GM19397 (cell line): ENCODE results near the gene SLC45A3.
"Not testable (repeated sequence)": the region's sequence is repeated elsewhere in the genome, so short reads cannot be mapped to it uniquely, and the experiment has no call there.

ENCODE experiments used
- ATAC-seq: cut with Tn5 transposase; IDR thresholded peaks from one replicate; pipeline ENCODE4 v1.9.1; 2021; ENCODE audit warnings: mild to moderate bottlenecking, moderate library complexity; ENCODE audit not compliant: unreplicated experiment

The SLC45A3 gene, protein sequence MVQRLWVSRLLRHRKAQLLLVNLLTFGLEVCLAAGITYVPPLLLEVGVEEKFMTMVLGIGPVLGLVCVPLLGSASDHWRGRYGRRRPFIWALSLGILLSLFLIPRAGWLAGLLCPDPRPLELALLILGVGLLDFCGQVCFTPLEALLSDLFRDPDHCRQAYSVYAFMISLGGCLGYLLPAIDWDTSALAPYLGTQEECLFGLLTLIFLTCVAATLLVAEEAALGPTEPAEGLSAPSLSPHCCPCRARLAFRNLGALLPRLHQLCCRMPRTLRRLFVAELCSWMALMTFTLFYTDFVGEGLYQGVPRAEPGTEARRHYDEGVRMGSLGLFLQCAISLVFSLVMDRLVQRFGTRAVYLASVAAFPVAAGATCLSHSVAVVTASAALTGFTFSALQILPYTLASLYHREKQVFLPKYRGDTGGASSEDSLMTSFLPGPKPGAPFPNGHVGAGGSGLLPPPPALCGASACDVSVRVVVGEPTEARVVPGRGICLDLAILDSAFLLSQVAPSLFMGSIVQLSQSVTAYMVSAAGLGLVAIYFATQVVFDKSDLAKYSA

GRCh38 chr1:205680073-205680851, at the start of gene SLC45A3:
Gene SLC45A3 (minus strand): TSS chr1:205680509. CDS start chr1:205664656, 15,853 bp downstream.
- no peak for ATAC-seq

- ATAC-seq = no peak
Measured at GRCh38 chr1:205726619-205727125, 46.4 kb upstream of the SLC45A3 start.

- no peak for ATAC-seq
Measured at GRCh38 chr1:205725514-205725913, 45.2 kb upstream of the SLC45A3 start.

GRCh38 chr1:205720740-205721139, 40.4 kb upstream of the SLC45A3 start:
- ATAC-seq = not testable (repeated sequence)

DNA sequence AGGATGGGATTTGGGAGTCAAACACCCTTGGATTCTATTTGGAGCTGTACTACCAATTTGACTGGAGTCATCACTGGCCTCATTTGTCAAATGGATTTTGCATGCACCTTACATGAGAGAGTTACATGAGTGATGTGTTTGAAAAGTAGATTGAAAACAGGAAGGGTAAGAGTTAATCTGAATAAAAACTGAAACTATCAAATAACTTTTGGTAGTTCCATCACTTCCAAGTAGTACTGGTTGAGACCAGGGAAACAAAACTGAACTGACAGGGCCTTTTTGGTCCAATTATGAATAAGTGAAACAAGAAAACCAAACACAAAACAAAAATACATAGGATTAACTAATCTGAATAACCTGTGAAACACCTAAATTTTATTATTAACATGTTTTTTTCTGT, 39.5 kb upstream of the SLC45A3 start:
- ATAC-seq = no peak

DNA sequence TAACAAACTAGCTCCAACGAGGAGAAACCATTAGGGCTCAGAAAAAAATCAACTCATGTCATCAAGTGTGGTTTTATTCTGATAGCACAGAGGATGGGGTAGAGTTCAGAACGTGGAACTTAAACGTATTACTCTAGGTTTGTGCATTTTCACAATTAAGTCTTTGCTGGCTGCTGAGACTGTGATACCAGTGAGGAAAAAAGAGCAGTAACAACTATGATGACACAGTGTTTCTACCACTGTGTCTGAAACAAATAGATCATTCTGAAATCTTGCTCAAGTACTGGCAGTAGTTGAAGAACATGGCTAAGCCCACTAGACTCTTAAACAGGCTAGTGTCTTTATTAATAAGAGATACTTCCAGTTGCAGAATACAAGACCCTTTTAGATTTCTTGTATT, 38.7 kb upstream of the SLC45A3 start:
- no peak for ATAC-seq

DNA sequence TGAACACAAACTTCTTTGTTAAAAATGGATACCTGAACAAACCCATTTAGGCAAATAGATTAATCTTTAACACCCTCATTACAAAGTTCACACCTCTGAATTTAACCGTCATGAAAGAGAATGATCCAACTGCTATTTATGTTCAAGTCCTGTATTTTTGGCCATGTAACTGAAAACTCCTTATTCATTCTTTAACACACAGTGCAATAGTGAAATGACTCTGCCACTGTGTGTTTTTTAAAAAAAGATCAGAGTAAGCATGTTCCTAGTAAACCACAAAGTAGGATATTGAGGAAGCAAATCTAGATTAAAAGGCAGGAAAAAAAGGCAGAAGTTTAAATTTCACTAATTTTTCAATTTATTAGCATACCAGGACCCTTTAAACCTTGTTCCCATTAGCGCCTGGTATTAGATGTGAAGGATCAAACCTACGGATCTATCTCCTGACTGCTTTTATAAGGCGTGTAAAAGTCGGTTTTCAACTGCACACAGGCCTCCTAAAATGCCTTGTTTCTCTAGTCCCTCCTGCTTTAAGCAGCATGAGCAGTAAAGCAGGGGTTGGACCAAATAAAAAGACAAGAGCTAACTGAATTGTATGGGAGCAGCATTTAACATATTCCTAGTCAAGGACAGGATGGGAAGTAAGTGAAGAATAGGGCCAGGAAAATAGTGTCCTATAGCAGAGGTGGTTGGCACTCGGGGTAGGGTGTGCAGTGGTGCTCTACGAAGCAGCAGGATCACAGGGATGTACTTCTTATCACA, 36.2 kb upstream of the SLC45A3 start:
- ATAC-seq = no peak

GRCh38 chr1:205715628-205716027, 35.3 kb upstream of the SLC45A3 start:
- no peak for ATAC-seq

DNA sequence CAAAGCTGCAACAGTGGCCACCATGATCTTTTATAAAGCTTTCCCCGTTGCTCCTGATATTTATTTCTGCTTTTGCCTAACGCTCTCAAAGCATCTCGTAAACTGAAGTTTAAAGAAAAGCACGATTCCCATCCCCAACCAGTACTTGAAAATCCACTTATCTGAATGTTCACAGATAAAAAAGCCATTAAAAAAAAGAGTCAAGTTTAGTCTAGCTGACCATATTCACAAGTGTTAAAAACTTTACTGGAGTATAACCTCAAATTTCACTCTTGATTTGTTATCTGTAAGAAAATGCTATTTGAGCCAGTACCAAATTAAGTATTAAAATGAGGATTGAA, 34.6 kb upstream of the SLC45A3 start:
- ATAC-seq = no peak

GRCh38 chr1:205714190-205714905, 34.0 kb upstream of the SLC45A3 start:
- no peak for ATAC-seq

DNA sequence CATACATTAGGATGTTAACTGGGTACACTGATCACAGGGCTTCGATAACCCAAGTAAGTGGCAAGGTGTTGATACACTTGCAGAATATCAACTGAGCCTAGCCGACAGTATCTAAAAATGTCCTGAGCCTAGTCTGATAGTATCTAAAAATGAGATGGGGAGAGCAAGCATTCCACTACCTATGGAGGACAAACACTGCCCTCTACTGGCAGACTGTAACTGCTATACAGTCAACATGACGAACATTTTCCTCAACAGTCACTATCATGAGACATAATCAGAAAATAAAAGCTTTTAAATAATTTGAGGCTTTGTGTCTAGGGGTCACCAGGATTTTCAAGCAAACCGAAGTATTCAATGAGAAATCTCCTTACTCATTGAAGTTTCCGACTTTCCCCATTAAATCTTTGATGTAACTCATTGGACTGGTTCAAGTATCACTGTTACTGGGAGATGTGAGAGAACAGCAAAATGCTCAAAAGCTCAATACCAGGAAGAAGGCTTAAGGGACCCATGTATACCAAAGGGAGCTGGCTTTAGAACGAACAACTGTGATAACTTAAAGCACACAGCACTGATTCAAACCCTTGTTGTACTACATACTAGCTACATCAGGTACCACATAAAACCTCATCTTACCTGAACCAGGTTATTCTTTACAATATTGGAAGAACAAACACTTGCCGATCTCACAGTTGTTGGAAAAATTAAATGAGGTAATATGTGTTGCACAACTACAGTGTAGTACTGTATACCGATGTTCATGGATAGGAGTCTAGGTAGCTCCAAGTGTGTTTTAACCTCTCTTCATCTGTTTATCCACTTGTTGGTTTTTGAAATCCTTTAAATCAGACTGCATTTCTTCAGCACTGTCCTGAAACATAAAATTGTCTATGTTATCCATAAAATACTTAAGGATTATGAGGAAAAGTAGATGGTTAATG, 31.1 kb upstream of the SLC45A3 start:
- ATAC-seq = peak; percentile 57

GRCh38 chr1:205710201-205711062, 30.1 kb upstream of the SLC45A3 start:
- ATAC-seq = no peak

DNA sequence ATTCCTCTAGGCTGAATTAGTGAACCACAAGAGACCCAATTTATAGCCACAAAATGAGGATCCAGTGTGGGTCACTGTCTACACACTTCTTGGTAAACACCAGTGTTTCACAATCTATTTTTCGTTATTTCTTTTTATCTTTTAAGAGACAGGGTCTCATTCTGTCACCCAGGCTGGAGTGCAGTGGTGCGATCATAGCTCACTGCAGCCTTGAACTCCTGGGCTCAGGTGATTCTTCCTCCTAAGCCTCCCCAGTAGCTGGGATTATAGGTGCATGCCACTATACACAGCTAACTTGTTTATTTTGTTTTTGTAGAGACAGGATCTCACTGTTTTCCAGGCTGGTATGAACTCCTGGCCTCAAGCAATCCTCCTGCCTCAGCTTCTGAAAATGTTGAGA, 29.3 kb upstream of the SLC45A3 start:
- ATAC-seq = no peak

GRCh38 chr1:205709059-205709398, 28.7 kb upstream of the SLC45A3 start:
- no peak for ATAC-seq

- no peak for ATAC-seq
Measured at GRCh38 chr1:205706601-205707502, 26.5 kb upstream of the SLC45A3 start.

GRCh38 chr1:205704903-205705302, 24.6 kb upstream of the SLC45A3 start:
- no peak for ATAC-seq

DNA sequence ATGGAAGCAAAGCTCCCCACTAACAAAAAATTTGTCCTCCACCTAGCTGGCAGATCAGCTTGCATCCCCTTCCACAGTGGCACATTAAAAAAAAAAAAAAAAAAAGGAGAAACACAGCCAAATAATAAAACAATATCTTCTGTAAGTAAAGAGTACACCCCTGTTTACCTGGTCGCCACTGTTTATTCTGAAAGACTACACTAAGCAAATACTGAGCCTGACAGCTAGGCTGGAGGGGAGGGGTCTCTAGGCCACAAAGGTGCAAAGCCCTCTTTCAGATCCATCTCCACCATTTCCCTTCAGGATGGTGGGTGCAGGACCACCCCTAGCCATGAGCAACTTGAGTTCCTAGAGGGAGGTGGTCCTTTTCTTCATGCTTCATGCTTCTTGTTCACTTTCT, 22.8 kb upstream of the SLC45A3 start:
- no peak for ATAC-seq
